ENCODE results near the gene RPP25L. TPM values are rescaled to one million over a fixed set of nuclear protein-coding genes. Genes with fewer than 3 reads are reported as not detected.

RPP25L gene
- polyA plus RNA-seq, 3 donors = 20.1 to 42.3 (median 39.4) TPM

DNA sequence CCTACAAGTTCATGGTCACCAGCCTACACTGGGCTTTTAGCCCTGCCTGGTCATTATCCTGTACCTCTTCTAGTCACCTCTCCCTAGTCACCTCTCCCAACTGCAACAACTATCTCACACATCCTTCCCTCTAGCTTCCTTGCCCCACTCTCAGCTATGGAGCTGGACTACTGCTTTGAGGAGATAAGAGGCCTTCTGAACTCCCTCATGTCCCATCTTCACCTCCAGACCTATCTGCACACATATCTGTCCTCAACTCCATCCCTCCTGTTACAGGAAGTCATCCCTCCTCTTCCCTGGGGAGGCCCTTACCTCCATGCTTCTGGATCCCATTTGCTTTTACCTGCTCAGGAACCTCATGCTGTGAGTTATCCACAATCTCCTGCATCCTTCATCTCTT, 5.7 kb downstream of the RPP25L start:
- no peak overlapping the region for H2AFZ ChIP-seq (ENCODE audit: insufficient read depth, low read depth, low read length, poor library complexity, severe bottlenecking)
- intact Hi-C loops (cut with micrococcal nuclease) = no loop called here
- TF ChIP-seq CTCF (IDR thresholded peaks at IDR 0.05) = no peak
- no peaks in the 10 kb centered on the region for H3K36me3 ChIP-seq (replicated peaks in 1 of 2; ENCODE audit: control insufficient read depth in 1 of 2, insufficient read depth in 2 of 2, low read length in 2 of 2)
- H3K27me3 Mint-ChIP-seq (ENCODE audit: low read depth in 3 of 3) = peaks cover 6 to 11% (median 11%) of the 10 kb centered on the region in 3 donors
- H3K4me3 ChIP-seq (replicated peaks in 1 of 3; ENCODE audit: low read depth in 2 of 3, low read length in 3 of 3) = no peak overlapping the region
- no peak overlapping the region for H3K9ac ChIP-seq (ENCODE audit: insufficient read depth, low read length, poor library complexity, severe bottlenecking)
- no peak overlapping the region for H3K27ac Mint-ChIP-seq
- peaks cover 8 to 10% of the 10 kb centered on the region in 2 donors for H3K4me1 ChIP-seq (ENCODE audit: control insufficient read depth in 1 of 2, insufficient read depth in 2 of 2, low read length in 2 of 2)
- H3K27me3 ChIP-seq (ENCODE audit: control insufficient read depth in 2 of 2, insufficient read depth in 2 of 2, low read length in 2 of 2) = peaks cover 0 to 2% of the 10 kb centered on the region in 2 donors
- no peak overlapping the region for H3K4me3 Mint-ChIP-seq
- peaks cover 6% of the 10 kb centered on the region for H3K79me2 ChIP-seq (ENCODE audit: insufficient read depth, low read length)
- peaks cover 0 to 3% (median 0%) of the 10 kb centered on the region in 7 donors for H3K9me3 Mint-ChIP-seq
- no peak for DNase-seq
- no peak overlapping the region for H3K4me2 ChIP-seq (replicated peaks; ENCODE audit: extremely low read depth, low read length, poor library complexity, severe bottlenecking)
- no peaks in the 10 kb centered on the region for H3K9me3 ChIP-seq (replicated peaks in 1 of 2; ENCODE audit: control insufficient read depth in 1 of 2, insufficient read depth in 1 of 2, low read length in 2 of 2)
- no peak overlapping the region for H3K27ac ChIP-seq (ENCODE audit: low read depth in 1 of 2, low read length in 2 of 2)
- H3K36me3 Mint-ChIP-seq = no peaks in the 10 kb centered on the region
- no peaks in the 10 kb centered on the region for H4K20me1 ChIP-seq (ENCODE audit: insufficient read depth, low read length)
- H3K4me1 Mint-ChIP-seq = peaks cover 10% of the 10 kb centered on the region

DNA sequence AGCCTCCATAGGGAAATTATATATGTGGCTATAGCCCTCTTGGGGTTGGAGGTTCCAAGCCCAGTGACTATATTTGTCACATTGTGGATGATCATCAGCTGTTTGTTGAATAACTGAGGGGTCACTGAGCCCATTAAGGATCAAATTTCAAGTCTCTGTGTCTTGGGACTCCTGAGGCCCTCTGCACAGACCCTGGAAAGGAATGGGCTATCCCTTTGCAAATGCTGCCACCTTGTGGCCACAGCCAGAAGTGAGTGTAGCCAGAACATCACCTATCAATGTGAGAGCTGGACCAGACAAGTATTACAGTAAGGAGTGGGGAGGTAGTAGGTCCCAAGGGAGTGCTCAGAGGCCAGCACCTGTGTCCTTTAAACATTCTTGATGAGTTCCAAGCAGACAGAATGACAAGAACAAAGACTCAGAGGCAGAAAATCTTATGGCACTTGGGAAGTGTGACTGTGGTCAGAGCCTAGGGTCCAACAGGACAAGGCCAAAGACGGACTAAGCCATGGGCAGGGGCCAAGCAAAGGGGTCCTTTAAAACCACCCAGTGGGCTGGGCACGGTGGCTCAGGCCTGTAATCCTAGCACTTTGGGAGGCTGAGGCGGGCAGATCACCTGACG, 8.2 kb downstream of the RPP25L start:
- H3K27me3 Mint-ChIP-seq (ENCODE audit: low read depth in 3 of 3) = peaks cover 11 to 14% (median 14%) of the 10 kb centered on the region in 3 donors
- H3K79me2 ChIP-seq (ENCODE audit: insufficient read depth, low read length) = no peaks in the 10 kb centered on the region
- intact Hi-C loops (cut with micrococcal nuclease) = loop anchor here (5.0 kb wide), 2 partner anchors 34 to 166 kb away; partner anchors contain the start of gene SIGMAR1 (in 1 of the 2)
- no peak overlapping the region for H3K4me3 Mint-ChIP-seq
- H2AFZ ChIP-seq (ENCODE audit: insufficient read depth, low read depth, low read length, poor library complexity, severe bottlenecking) = no peak overlapping the region
- H3K36me3 ChIP-seq (replicated peaks in 1 of 2; ENCODE audit: control insufficient read depth in 1 of 2, insufficient read depth in 2 of 2, low read length in 2 of 2) = no peaks in the 10 kb centered on the region
- no peak overlapping the region for H3K4me3 ChIP-seq (replicated peaks in 1 of 3; ENCODE audit: low read depth in 2 of 3, low read length in 3 of 3)
- peaks cover 0 to 2% of the 10 kb centered on the region in 2 donors for H3K27me3 ChIP-seq (ENCODE audit: control insufficient read depth in 2 of 2, insufficient read depth in 2 of 2, low read length in 2 of 2)
- H3K4me2 ChIP-seq (replicated peaks; ENCODE audit: extremely low read depth, low read length, poor library complexity, severe bottlenecking) = no peak overlapping the region
- H3K27ac ChIP-seq (ENCODE audit: low read depth in 1 of 2, low read length in 2 of 2) = no peak overlapping the region
- no peaks in the 10 kb centered on the region for H3K4me1 ChIP-seq (ENCODE audit: control insufficient read depth in 1 of 2, insufficient read depth in 2 of 2, low read length in 2 of 2)
- 44% methylated on average over 2 of the region's 4 CpGs for WGBS (ENCODE audit: insufficient coverage)
- no peak overlapping the region for H3K27ac Mint-ChIP-seq
- H4K20me1 ChIP-seq (ENCODE audit: insufficient read depth, low read length) = no peaks in the 10 kb centered on the region
- peak; percentile 49 to 71 (median 68) for DNase-seq
- no peaks in the 10 kb centered on the region for H3K9me3 ChIP-seq (replicated peaks in 1 of 2; ENCODE audit: control insufficient read depth in 1 of 2, insufficient read depth in 1 of 2, low read length in 2 of 2)
- H3K9ac ChIP-seq (ENCODE audit: insufficient read depth, low read length, poor library complexity, severe bottlenecking) = no peak overlapping the region
- no peaks in the 10 kb centered on the region for H3K36me3 Mint-ChIP-seq
- no peaks in the 10 kb centered on the region for H3K4me1 Mint-ChIP-seq
- TF ChIP-seq CTCF (IDR thresholded peaks at IDR 0.05) = peak; percentile 91
- H3K9me3 Mint-ChIP-seq = peaks cover 0 to 2% (median 0%) of the 10 kb centered on the region in 7 donors
